GM18499 (cell line): Measurements from ENCODE around the gene S100A14.

Experiments used
- ATAC-seq: cut with Tn5 transposase; IDR thresholded peaks from one replicate; pipeline ENCODE4 v1.9.1; 2021; ENCODE audit warnings: moderate number of reproducible peaks; ENCODE audit not compliant: insufficient read depth, unreplicated experiment

S100A14 gene

DNA sequence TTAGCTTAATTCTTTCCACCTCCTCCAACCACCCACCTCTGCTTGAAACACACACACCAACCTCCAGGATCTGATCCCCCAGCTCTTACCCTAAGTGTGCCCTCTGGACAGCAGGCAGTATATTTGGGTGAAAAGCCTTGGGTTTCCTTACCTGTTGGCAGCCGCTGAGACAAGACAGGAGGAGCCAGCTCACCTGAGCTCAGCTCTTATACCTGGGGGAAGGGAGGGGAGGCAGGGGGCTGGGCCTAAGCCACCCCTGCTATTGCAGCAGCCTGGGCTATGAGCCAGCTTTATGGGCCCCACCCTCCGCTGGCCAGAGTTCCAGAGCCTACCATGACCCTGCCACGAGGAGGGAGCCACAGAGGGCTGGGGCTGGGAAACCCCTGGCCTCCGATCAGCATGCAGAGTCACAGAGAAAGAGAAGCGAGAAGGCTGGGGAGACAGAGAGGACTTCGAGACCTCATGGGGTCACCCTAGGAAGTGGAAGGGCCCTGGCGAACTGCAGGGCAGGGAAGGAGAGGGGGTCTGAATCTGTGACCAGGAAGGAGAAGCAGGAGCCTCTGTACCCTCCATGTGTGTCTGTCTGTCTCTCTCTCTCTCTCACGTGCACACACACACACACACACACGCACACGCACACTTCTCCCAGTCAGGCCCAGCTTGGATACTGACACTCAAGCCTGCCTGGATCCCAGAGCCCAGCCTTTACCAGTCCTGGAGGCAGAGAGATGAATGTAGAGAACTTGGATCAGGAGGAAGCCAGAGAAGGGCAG is at the start of gene S100A14:
S100A14 (minus strand) TSS at position 182 of the 773 bp plus-strand sequence. CDS start 467 bp downstream, outside the sequence.
- no peak for ATAC-seq

DNA sequence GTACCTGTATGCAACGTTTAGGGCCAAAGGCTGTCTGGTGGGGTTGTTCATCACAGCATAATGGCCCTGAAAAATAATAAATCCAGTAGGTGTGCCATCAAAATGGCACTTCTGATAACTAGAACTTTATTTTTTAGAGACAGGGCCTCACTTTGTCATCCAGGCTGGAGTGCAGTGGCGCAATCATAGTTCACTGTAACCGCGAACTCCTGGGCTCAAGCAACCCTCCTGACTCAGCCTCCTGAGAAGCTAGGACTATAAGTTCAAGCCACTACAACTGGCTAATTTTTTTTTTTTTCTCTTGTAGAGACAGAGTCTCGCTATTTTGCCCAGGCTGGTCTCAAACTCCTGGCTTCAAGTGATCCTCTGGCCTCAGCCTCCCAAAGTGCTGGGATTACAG is 47.1 kb upstream of the S100A14 start:
- ATAC-seq, result no peak

DNA sequence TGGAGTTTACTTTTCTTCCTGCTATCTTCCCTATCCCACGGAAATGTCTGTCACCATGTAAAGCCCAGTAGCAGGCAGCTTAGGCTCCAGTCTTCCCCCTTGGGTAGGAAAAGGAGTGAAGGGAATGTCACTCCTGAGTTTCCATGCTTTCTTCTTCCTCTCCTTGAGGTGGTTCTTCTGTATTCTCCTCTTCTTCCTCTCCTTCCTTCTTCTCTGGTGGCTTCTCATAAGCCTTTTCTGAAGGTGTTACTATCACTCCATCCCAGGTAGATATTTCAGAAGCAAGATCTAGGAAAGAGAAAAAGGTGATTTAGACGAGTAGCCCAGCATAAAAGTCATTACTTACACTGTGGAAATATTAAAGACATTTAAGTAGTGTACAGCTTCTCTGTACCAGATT is 46.1 kb upstream of the S100A14 start:
- no peak for ATAC-seq

DNA sequence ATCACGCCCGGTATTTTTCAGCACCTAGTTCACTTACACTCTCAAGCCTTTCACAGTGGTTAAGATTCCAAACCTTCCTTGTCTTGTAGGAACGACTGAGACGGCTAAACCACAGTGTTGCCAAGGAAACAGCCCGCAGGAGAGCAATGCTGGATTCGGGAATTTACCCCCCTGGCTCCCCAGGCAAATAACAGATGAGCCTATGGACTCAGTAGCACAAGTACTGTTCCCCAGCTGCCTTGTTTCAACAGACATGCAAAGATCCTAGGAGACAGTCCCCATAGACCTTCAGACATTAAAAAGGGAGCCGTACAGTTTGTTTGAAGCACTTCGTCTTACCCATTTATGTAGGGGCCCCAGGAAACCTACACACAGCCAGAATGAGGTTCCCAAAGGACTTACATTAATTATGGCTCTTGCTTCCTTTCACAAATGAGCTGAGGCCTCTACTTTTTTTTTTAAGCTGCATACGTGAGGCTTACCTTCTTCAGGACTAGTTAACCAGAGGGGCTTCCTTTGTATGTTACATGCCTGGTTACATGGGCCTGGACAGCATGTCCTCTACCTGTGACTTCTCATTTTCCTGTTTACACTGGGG is 45.1 kb upstream of the S100A14 start:
- ATAC-seq, result no peak

DNA sequence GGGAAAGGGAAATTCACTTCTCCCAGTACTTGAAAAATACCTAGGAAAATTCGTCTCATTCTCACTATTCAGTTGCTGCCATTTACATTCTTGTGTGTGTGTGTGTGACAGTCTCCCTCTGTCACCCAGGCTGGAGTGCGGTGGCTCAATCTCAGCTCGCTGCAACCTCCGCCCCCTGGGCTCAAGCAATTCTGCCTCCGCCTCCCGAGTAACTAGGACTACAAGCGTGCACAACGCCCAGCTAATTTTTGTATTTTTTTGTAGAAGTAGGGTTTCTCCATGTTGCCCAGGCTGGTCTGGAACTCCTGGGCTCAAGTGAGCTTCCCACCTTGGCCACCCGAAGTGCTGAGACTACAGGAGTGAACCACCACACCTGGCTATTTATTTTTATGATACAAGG is 43.5 kb upstream of the S100A14 start:
- no peak for ATAC-seq

DNA sequence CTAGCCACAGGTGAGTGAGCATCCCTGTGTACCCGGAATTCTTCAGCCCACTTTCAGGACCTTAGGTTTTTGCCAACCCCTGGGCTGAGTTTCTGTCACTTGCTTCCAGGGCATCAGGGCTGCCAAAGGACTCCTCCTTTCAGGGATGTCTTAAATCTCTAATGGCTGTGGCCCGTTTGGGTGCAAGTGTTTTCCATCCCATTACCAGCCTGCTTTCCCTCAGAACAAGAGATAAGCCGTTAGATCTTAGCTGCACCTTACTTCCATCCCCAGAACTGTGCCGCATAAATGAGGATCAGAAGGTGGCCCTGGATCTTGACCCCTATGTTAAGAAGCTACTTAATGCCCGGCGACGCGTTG is 43.0 kb upstream of the S100A14 start:
- no peak for ATAC-seq

DNA sequence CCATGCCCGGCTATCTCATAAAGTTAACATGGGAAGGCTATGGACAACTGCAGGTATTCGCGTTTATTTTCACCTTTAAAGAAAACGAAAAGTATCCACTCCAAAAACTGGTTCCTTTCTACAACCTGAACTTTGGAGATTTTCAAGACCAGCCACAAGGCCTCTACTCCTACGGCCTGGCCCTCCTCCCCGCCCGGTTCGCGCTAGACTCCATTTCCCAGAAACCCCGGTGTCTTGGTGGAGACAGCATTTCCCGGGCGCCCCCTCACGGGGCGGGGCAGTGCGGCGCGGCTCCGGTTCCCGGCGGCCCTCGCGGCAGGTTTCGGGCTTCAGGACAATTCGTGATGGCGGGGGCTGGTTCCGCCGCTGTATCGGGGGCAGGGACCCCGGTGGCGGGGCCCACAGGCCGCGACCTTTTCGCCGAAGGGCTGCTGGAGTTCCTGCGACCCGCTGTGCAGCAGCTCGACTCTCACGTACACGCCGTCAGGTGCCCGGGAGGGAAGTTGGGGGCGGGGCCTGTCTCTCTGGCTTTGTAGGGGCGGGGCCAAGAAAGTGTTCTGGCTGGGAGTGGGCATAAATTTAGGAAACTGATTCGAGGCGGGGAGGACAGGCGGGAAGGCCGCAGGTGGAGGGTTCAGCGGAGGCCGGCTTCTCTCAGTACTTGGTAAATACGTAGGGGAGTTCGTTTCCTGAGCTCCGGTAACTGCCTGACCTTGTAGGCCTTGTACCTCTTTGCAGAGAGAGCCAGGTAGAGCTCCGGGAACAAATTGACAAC is 42.5 kb upstream of the S100A14 start, which contains the start of gene SNAPIN:
SNAPIN (plus strand) TSS at position 304 of the 775 bp plus-strand sequence; CDS start at position 345, 41 bp downstream.
- no peak for ATAC-seq

DNA sequence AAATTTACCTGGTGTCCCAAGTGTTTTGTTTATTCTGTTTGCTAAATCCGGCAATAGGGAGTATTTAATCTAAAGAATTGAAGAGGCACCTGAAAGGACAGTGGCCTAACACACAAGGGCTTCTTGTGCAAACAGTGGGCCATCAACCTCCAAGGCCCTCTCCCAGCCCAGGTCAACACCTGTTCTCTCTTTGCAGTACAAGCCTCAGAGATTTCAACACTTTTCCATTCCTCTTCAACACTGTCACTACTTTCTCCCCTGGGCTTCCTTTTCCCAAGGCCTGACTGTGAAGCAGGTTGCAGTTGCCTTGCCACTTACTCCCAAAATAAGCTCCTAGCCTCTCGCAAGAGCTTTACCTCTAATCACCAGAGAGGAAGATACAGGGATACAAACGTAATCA is 39.2 kb upstream of the S100A14 start:
- ATAC-seq, result no peak

DNA sequence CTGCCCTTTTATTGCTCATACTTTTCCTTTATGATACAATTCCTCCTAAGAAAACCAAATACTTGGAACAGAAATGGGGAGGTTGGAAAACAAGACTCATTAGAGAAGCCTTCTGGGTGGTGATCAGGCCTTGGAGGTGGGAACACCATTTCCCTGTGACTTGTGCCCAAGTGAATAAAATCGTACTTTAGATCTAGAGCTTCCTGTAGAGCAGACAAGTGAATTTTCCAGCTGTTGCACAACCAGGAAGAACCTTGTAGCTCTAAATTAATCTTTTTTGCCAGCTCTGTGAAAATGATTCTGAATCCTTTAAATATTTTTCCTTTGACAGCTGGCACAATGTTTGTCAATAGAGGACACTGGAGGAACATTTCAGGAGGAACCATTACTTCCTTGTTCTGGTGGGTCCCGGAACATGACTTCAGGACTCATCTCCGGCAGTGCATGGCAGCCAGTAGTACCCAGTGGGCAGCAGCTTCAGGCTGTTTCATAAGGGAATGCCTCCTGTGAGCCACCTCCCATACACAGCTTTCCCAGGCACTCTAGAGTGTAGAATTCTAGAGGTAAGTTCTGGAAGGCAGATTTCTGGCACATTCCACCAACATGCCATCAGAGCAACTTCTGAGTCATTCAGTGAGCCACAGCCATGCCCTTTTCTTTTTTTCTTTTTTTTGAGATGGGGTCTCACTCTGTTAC is 36.8 kb upstream of the S100A14 start:
- no peak for ATAC-seq

DNA sequence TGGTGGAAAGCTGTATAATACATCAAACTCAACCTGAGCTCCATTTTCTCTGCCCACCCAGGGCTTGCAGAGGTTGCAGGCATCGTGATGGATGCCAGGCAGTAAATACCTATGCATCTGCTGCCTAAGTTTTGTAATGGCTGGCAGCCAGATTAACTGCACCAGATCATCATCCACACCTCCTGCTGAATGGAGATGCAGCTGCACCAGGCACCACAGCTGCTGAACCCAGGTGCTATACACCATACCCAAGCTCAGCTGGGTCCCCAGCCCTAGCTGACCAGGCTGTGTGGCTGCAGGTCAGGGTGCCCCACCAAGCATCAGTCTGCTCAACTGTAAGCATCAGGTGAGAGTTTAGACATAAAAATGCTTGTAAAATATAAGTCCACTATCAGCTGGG is 35.6 kb upstream of the S100A14 start:
- ATAC-seq, result no peak

DNA sequence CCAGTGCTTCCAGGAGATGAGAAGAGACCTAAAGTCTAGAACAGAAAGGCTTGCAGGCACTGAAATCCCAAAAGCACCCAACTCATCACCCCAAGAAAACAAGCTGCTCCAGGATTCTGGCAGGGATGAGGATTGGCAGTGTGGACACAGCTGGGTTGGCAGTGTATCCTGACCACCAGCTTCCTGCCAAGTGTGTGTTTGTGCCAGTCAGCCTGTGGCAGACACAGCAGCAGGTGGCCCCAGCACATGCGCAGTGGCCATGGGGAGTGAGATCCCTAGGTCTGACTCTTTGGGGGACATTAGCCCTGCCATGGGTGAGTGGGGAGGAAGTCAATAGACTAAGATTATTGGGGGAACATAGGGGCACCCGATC is 33.7 kb upstream of the S100A14 start:
- no peak for ATAC-seq

DNA sequence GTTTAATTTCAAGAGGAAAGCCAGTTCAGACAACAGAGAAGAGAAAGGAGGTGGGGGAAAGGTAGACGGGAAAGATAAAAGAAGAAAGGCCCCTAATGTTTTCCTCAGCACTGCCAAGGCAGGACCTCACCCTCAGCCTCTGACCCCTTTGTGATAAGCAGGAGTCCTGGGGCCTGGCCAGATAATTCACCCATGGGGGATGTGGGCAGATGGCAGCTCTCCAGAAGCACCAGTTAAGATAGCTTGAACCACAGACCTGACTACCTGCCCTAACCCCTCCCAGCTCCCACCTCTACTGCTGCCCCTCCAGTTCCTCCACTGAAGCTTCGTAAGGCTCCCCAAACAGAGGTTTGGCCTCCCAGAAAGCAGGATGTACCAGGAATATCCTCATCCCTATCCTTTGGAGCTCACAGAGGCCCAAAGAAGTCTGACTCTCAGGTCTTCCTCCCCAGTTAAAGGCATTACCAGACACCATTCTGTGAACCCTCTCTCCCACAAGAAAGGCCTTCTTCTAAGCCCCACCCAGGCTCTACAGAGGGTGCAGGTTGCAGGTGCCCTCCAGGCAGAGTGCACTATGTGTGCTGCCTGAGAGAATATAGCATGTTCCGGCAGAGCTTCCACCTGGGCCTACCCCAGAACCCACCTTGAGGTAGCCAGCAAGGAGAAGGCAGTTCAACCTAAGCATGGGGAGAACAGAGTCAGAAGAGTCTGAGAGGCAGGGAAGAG is 33.2 kb upstream of the S100A14 start:
- ATAC-seq, result no peak

DNA sequence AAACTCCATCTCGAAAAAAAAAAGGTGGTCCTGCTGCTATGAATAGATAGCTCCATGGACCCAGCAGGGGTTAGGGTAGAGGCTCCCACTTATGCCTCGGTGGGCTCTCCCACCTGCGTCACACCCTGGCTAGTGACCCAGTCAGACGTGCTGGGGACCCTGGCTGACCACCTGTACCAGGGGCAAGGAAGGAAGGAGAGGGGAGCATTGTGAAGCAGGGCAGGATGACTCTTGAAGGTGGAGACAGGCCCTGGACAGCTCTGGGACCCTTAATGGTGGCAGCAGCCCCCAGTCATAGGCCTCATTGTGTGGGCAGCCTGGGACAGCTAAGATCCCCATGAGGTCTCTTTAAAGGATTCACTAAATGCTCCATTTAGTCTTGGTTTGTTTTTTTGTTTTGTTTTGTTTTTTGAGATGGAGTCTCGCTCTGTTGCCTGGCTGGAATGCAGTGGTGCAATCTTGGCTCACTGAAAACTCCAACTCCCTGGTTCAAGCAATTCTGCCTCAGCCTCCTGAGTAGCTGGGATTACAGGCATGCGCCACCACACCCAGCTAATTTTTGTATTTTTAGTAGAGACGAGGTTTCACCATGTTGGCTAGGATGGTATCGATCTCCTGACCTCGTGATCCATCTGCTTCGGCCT is 32.0 kb upstream of the S100A14 start:
- no peak for ATAC-seq

DNA sequence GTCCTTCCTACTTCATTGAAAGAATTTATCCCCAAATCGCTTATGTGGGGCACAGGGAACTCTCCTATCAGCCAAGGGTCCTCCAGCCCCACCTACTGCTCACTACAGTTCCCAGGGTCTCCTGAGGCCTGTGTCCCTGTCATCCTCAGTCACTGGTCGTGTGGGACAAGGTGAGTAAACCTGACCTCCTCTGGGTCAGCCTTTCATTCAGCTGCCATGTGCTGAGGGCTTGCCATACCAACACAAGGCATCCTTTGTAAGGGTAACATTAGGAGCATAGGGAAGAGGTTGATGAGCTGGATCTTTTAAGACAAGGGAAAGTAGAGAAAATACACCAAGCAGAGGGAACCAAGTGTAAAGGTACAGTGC is 31.2 kb upstream of the S100A14 start:
- ATAC-seq, result no peak

DNA sequence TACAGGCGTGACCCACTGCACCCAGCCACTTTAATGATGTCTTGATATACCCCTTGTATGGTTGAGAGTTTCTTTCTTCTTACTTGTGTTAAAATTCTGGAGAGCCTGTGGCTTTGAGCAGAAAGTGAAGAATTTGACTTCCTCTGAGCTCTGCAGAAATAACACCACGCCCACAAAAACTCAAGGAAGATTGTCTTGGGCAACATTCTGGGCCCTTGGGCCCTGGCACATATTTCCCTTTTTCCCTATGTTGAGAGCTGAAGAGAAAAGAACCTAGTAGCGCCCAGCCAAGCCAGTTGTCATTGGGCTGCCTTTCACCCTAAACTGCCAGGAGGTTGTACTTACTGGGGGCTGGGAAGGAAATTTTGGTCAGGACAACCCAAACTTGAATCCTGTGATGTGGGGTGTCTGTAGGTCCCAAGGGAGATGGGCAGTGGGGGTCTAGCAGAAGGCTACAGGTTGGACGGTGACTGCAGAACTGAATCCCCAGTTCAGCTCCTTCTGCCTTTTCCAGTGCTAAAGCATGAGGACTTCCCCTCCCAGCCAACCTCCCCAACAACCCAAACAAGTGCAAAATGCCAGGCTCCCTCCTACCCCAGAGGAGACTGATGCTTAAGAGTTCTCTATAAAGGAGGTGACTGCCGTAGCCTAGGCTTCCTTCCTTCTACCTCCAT is 30.7 kb upstream of the S100A14 start:
- ATAC-seq, result no peak

DNA sequence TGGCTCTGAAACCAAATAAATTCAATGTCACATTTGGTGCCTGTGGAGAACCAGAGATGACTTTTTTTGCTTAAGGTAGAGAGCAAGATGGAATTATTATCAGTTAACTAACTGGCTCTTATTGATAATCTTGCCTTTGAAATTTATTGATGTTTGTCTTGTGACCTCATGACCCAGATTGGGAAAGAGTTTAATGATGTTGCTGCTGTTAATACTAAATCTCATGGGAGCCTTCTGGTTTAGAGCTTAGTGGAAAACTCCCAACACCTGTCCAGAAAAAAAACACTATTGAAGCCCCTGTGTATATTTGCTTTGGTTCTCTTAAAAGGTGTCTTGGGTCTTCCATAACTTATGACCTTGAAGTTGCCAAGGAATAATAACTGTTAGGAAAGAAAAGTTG is 27.7 kb upstream of the S100A14 start:
- ATAC-seq, result no peak

DNA sequence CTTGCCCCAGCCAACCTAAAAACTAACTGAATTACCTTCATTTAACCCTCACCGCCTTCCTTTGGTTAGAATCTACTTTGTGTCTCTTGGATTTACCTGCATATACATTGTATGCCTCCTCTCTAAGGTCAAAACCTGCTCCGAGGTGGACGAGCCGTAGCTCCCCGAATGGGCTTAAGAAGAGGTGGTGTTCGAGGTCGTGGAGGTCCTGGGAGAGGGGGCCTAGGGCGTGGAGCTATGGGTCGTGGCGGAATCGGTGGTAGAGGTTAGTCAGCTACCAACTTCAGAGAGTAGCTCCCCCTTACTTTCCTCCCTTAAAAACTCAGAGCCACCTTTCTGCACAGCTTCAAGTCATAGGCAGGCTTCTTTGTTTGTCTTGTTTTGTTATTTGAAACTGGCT is 27.0 kb upstream of the S100A14 start:
- no peak for ATAC-seq

DNA sequence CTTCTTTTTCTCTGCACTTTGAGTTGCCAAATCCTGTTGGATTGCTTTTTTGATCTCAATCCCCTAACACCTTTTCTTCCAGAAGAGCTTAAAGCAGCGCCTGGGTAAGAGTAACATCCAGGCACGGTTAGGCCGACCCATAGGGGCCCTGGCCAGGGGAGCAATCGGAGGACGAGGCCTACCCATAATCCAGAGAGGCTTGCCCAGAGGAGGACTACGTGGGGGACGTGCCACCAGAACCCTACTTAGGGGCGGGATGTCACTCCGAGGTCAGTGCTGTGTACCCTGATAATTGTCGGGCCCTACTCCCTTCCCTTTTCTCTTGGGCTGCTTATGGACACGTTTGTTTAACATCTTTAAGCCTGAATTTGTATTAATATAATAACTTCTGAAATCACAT is 26.0 kb upstream of the S100A14 start:
- no peak for ATAC-seq

DNA sequence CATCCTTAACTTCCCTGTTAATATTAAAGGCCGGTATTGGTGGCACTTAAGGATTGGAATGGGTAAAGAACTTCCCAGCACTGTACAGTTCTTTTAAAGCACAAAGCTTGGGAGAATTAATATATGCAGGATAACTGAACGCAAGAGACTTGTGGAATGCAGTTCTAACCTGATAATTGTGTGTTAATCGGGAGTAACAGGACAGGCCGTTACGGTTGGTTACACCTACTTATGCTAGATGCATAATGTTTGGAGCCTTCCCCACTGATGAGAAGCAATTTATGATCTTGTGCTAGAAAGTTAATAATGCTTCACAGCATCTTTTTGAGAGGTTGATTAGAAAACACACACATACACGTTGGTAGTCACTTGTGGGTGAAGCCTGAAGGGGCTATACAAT is 24.7 kb upstream of the S100A14 start:
- no peak for ATAC-seq
